KBM-7 (cell line): ENCODE results near the gene CPXM2.

Experiments used
- DNase-seq: peaks from one replicate; pipeline ENCODE4 v3.0.0-alpha.2; 2015
- in situ Hi-C: fragments of 300-500 bp; cut with MboI; formaldehyde crosslinking; loops from 2 replicates; pipeline ENCODE4 v1.14.3; 2020; ENCODE audit warnings: low sequenced_read_pairs, low pct_unique_long_range_greater_than_20kb, mixed read lengths

CPXM2 gene

DNA sequence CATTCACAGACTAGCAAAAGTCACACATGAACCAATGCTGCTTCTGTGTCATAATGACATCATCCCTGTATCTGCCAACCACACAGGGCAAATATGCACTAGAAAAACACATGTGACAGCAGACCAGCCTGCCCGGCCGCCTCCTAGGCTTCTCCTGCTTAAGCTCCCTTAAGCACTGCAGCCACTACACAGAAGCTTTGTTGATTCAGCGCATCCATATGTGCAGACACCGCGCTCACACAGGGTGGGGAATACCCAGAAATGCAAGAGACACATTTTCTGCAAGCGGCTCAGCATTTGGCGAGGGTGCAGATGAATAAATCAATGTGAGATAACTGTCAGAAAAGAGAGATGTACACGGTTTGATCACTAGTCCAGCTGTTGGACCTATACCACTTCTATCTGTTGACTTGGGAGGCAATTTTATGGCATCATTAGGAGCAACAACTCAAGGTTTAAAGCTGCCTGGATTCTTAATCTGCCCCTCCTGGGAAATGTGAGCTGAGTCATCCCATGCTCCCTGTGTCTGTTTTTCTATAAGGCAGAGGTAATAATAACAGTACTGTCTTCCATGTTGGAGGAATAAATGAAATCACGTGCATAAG lies 33.4 kb downstream of the CPXM2 start:
- no peak for DNase-seq
- in situ Hi-C loops = no loop called here

DNA sequence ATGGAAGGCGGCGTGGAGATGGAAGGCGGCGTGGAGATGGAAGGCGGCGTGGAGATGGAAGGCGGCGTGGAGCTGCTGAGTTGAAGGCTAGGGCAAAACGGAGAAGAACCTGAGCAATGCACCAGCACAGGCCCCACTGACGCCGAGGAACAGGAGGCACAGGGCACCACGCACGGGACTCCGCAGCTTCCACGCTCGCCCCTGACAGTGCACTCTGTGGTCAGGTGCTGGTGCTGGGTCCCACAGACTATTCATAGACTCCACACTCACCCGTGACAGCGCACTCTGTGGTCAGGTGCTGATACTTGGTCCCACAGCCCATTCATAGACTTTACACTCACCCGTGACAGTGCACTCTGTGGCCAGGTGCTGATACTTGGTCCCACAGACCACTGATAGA lies 34.0 kb downstream of the CPXM2 start:
- DNase-seq = no peak
- in situ Hi-C loops = no loop called here

DNA sequence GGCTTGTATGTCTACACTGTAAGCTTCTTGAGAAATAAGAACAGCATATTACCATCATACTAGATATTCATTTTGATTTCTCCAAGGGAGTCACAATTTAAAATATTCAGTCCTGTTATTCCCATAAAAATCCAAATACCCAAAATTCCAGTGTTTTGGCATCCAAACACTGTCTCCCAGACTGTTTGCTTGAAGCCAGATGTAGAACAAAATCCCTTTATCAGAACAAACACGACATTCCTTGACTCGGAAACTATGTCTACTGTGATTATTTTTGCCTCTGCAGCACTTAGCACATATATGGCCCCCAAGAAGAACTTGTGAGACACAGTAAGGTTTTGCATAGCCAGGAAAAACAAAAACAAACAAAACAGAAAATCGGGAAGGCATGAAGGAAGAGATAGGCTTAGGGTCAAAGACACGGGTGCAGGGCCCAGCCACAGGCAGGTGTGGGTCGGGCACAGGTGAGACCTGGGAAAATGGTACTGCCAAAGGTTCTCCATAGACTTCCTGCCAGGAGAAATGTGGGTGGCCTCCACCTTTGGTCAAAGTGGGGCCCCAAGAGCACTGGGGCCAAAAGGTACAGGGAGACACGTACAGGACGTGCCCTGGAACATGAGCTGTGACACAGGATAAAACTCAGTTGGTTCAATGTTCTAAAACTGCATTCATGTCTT lies 36.5 kb downstream of the CPXM2 start:
- in situ Hi-C loops = no loop called here
- no peak for DNase-seq

DNA sequence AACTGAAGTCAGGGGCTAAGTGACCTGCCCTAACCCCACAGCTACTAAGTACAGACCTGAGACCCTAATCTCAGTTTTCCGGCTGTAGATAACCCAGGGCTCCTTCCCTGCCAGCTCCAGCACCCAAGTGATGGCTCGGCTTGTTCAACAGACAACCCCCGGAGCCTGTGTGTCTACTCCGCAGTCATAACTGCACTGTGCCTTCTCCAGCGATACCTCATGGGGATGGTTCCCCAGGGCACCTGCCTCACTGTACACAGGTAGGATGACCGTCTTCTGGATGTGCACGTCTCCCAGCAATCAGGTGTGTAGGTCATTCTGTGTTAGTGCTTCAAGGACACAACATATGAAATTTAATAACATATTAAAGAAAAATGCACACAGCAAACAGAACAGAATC lies 37.1 kb downstream of the CPXM2 start:
- no peak for DNase-seq
- in situ Hi-C loops = no loop called here

DNA sequence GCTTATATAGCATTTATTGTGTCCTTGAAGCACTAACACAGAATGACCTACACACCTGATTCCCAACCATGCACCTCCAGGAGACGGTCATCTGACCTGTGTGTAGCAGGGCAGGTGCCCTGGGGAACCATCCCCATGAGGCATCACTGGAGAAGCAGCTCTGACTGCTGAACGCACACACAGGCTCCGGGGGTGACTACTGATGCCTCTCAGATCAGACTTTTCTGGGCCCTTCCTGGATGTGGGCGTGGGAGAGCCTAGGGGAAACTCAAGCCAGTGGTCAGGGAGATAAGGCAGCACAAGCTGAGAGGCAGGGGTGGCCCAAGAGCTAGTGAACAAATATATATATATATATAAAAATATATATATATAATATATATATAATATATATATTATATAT lies 37.6 kb downstream of the CPXM2 start:
- in situ Hi-C loops = no loop called here
- DNase-seq = no peak

DNA sequence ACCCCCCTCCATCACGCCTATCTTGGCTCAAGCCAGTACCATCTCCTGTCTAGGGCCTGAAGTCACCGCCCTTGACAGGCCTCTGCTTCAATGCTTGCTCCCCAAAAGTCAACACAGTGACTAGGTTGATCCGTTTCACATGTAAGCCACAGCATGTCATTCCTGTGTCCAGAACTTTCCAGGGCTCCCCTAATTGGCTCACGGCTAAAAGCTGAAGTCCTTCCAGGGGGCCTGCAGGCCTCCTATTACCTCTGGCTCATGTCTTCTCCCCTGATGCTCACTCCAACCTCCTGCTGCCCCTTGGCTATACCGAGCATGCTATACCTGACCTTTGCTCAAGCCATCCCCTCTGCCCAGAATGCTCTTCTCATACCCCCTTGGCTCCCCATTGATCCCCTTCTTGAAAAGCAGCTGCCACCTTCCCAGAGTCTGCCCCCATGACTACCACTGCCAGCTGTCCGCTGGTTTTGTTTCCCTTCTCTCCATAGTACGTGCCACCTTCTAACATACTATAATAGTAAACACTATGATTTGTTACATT lies 39.1 kb downstream of the CPXM2 start:
- DNase-seq = no peak
- in situ Hi-C loops = no loop called here

DNA sequence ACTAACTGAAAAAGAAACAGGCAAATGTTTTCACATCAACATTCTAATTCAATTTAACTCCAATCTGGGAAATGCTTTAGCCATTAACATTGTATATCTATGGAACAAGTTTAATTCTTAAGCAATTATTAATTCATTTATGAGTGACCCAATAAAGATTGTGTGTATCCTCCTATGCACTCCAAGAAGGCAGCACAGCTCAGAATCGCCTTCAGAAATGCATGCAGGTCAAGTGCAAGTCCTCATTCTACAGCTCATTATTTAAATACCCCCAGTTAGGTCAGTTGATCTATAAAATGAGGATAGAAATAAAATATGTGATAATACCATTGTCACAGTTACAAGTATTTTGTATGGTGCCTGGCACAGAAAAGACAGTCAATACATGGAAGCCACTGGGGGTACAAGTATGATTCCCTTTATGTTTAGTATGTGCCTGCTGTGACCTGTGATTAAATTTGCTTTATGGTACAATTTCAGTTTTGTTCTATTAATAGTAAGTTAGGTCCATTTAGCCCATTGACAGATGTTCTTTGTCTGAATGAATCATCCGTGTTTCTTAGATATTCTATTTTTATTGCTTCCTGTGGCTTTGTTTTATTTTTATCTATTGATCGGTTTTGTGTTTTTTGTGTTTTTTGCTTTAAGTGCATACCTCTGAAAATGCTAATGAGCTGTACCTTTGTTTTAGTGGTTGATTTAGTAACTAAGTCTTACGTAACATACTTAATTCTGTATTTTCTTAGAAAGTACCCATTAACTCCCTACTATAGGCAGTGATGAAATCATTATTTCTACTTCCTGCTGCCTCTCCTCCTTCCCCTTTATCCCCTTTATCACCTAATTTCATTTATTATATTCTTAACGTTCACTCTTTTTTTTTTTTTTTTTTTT lies 42.8 kb downstream of the CPXM2 start:
- peak; percentile 9 for DNase-seq

DNA sequence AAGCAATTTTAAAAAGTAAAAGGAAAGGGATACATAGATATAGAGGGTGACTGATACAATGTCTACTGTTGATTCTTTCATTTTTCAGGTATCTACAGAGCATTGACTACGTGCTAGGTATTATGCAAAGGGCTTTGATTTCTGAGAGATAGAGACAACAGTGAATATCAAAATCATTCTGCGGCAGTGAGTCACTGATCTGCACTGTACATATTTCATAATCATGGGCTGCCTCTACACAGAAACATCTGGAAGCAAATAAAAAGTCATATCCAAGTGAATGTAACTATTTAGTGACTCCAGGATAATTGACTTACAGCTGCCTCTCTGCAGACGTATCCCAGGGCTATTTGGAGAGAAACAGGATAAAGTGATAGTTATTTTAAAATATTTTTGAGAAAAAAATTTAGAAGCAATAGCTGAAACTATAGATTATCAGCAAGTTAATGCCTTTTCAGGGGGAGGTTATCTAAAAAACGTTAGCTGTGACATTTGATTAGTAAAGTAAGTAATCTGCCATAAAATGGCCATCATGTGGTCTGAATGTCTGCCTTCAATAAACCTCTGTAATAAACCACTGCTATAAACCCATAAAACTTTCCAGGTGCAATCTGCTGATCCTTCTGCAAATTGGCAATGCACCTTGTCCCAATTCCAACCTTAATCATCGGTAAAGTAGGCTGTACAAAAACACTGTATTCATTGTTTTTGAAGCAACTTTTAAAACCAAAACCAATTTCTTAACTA lies 43.7 kb downstream of the CPXM2 start:
- DNase-seq = no peak
- in situ Hi-C loops = no loop called here

More for the DNA sequence above, 42.8 kb downstream of the CPXM2 start:
- in situ Hi-C loops = no loop called here

DNA sequence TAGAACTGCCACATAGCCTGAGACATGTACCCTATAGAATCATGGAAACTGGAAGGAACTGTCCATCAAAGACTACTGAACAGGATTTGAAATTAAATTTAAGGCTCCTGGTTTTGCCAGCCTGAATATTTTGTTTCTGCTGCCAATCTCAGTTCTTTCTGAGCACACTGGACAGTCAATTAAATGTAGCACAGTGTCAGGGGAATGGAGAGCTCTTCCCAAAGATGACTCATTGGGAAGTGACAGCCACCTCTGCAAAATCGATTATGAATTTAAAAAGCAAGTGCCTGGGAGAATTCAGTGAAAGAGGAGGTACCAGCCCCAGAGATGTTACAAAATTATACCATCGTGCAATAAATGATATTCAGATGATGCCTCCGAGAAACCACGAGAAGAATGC lies 47.8 kb downstream of the CPXM2 start:
- no peak for DNase-seq
- in situ Hi-C loops = no loop called here

DNA sequence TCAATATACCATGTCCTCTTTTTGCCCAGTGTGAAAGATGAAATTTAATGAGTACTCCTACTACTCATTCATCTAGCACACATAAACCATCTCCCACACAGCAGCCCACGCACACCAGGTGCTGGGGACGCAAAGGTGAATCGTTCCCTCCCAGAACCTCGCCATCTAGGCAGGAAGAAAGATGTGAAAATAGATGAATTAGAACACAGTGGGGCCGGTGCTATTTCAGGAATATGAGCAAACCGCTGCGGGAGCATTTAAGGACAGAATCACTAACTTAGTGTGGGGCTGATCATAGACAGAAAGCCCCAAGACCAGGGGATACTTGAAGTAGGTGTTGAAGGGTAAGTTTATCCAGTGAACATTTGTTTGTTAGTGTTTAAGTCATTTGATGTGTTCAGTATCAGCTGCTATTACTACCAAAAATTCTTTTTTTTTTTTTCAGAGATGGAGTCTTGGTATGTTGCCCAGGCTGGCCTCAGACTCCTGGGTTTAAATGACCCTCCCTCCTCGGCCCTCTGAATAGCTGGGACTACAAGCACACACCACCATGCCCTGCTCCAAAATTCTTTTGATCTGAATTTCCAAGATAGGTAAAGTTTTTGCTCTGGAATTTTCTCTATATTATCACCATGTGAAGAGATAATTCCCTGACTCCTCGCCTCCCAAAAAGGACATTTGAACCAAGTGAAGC lies 48.8 kb downstream of the CPXM2 start:
- DNase-seq = no peak
- in situ Hi-C loops = no loop called here

DNA sequence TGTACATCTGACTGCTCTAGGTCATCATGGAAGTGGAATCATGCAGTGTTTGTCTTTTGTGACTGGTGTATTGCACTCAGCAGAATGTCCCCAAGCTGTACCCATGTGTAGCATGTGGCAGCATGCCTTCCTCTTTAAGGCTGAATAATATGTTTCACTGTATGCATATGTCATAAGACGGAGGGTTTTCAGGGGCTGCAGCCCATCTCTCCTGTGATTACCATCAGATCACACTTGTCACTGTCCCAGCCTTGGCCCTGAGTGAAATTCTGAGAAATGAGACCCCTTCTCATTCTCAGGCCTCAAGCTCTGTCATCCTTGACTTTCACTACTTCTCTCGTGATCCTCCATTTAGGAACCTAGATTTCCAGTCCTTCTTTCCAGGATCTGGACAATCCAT lies 50.0 kb downstream of the CPXM2 start:
- no peak for DNase-seq
- in situ Hi-C loops = no loop called here

DNA sequence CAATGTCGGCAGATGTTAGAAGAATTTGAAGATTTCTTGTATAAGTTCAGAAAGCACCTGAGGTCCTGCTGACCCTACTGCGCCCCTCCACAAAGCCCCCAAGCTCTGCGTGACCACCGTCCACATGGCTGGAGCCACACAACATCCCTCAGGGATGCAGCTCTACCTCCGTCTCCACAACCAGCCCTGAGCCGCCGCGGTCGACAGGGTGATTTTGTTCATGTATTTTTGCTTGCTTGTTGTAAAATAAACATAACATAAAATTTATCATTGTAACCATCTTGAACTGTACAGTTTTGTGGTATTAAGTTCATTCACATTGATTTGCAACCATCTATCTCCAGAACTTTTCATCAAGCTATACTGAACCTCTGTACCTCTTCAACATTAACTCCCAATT lies 50.5 kb downstream of the CPXM2 start:
- no peak for DNase-seq
- in situ Hi-C loops = no loop called here

DNA sequence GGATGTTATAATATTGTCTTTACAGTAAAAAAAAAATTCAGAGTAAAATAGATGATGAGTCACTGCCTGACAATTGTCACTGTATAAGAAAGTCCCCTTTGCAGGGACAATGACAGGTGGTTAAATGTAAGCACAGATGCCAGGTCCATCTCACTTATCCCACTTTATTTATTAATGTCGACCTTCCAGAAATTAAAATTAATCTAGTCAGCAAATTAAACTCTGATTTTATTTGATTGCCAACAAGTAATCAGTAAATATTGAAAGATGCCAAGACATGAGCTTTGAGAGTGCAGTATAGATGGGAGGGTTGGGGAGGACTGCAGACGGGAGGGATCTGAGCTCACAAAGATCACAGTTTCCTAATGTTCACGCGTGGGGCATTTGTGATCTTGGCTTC lies 50.9 kb downstream of the CPXM2 start:
- no peak for DNase-seq
- in situ Hi-C loops = no loop called here

DNA sequence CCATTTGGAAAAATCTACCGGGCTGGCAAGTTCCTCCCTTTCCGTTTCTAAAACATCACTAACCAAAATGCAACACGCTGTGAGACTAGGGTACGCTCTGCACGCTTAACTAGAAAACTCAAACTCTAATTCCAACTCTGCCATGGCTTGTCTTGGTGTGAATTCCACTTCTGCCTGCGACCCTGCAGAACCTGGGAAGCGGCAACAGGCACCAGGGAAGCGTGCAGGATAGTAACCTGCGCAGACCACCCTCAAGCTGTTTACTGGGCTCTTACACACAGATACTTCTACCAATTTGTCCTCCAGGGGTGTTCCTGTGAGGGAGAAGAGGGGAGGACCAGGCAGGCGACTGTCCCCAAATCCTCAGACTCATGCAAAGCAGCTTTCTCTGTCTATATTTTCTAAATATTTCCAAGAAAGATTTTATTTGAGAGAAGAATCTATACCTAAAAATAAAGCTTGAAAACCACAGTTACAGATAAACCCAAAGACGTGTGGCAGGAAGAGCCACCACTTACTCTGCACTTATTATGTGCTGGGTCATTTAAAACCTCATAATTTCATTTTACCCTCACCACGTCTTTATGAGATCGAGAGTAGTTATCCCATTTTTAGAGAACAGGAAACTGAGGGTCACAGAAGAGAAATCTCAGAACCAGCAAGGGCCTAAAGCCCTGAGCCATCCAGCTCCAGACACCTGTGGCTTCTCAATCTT lies 52.9 kb downstream of the CPXM2 start:
- DNase-seq = no peak
- in situ Hi-C loops = no loop called here

DNA sequence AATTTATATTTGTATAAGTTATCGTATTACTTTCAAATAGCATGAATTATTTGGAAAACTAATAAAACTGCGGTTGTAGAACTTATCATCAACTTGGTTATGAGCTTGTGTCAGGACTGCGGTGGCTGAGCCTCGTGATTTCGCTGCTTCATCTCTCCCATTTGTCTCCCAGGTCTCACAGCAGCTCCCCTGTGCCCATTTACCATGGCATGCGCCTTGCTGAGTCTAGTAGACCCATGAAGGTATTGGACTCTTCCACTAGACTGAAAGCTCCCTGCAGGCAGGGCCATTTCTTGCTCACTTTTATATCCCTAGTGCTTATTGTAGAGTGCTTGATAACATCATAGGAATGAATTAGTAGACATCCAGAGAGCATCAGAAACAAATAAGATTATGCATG lies 53.9 kb downstream of the CPXM2 start:
- DNase-seq = no peak
- in situ Hi-C loops = no loop called here

DNA sequence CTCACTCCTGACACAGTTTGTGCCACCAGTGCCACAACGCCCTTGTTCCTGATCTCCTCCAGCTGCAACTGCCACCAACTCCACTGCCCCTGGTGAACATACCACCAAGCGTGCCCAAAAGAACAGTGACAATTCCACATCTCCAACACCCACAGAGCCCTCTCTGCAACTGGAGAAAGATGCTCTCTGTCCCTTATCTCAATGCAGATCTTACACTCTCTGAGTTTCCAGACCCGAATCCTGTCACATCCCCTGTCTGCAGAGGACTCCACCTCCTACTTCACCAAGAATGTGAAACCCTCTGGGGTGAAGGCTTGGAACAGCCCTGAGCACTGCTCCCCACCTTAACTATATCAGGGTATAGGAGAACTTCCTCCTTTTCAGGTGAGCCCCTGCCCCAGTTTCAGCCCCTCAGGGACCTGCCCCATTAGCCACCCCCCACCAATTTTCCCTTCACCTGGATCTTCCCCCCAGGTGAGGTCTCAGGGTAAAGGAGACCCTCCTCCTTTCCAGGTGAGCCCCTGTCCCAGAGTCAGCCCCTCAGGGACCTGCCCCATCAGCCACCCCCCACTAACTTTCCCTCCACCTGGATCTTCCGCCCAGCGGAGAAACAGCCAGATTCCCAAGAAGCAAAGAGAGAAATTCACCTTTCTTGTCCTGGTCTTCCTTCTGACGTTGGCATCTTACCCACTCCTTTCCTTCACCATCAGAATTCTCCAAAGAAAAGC lies 55.0 kb downstream of the CPXM2 start:
- no peak for DNase-seq
- in situ Hi-C loops = no loop called here

DNA sequence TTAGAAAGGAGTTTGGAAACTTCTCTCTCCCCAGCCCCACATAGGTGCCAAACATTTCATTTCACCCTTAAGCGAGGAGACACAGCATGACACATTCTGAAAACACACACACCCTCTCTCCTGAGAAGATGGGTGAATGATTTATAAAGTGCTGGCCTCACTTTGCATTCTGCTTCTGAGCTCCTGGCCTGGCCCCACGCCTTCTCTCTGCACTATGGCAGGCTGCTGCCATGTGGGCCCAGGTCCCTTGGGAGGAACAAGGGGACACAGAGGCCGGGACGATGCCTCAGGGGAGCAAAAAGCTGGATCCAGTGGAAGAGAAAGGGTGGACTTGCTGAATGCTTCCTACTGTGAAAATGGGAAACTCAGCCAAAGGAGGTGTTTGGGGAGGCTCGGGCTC lies 56.0 kb downstream of the CPXM2 start:
- no peak for DNase-seq
- in situ Hi-C loops = no loop called here
